RWPE1 (cell line): ENCODE measurements around the gene DNAJA4.

Experiments used
- CTCF ChIA-PET: fragments of 350-600 bp; sonication (Branson Sonifier 250); formaldehyde crosslinking; extraction: SDS; loops from one replicate; lab custom pipeline; 2021; lab: Yijun Ruan, JAX
- POLR2A ChIA-PET: fragments of 400-600 bp; formaldehyde crosslinking; extraction: SDS; loops from one replicate; lab custom pipeline; 2020; ENCODE audit warnings: antibody characterized with exemption; ENCODE audit not compliant: low non-redundant PET; lab: Yijun Ruan, JAX
- DNase-seq: peaks from one replicate; pipeline ENCODE4 v3.0.0; 2012; ENCODE audit warnings: low spot score
- H3K27ac ChIP-seq: fragments of 450-650 bp; 2 replicates; pipeline ENCODE4 v1.5.1; 2017
- TF ChIP-seq, protein P1 (sequence below): fragments of 450-650 bp; conservative IDR thresholded peaks from 2 replicates; pipeline ENCODE4 v1.5.1; 2017; ENCODE audit warnings: low read depth, mild to moderate bottlenecking

Gene DNAJA4

DNA sequence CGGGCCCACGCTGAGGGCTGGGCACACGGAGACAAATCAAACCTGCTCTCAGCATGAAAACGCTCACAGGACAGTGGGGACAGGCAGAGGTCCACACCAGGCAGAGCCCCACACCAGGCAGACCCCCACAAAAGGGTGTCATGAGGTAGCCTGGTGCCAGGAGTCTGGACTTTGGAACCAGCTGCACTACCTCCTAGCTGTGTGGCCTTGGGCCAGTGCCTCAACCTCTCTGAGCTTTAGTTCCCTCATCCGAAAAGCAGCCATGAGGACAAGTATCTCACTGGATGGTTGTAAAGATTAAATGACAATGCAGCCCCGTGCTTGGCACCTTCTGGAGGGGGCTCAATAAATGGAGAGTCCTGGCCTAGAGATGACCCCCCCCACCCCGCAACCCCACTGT is 59.3 kb downstream of the DNAJA4 start:
- no peak for DNase-seq
- H3K27ac ChIP-seq = no peak overlapping the region
- TF ChIP-seq, protein P1, sequence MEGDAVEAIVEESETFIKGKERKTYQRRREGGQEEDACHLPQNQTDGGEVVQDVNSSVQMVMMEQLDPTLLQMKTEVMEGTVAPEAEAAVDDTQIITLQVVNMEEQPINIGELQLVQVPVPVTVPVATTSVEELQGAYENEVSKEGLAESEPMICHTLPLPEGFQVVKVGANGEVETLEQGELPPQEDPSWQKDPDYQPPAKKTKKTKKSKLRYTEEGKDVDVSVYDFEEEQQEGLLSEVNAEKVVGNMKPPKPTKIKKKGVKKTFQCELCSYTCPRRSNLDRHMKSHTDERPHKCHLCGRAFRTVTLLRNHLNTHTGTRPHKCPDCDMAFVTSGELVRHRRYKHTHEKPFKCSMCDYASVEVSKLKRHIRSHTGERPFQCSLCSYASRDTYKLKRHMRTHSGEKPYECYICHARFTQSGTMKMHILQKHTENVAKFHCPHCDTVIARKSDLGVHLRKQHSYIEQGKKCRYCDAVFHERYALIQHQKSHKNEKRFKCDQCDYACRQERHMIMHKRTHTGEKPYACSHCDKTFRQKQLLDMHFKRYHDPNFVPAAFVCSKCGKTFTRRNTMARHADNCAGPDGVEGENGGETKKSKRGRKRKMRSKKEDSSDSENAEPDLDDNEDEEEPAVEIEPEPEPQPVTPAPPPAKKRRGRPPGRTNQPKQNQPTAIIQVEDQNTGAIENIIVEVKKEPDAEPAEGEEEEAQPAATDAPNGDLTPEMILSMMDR = no peak
- ChIA-PET CTCF (interaction anchor here (1.3 kb wide), 1 partner anchor 16 kb away, joined by 4 read pairs; no protein-coding TSS in a partner anchor), POLR2A (no interaction called here)

DNA sequence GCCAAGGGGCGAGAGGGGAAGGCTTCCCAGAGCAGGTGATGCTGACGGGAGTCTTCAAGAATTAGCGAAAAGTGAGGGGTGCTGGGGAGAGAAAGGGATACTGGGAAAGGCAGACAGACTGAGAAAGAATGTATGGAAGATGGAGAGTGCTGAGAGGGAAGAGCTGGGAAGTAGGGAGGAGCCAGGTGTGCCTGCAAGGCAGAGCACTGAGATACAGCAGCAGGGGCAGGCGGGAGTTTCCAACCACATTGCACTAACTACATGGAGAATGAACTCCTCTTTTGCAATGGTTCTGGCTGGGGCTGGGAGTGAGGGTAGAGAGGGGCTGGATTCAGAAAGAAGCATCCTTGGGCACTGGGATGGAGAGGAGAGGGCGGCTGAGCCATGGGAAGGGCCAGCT is 59.8 kb downstream of the DNAJA4 start:
- no peak overlapping the region for H3K27ac ChIP-seq
- no peak for DNase-seq
- POLR2A ChIA-PET = no interaction called here
- TF ChIP-seq, protein P1 = no peak
- CTCF ChIA-PET = no interaction called here

DNA sequence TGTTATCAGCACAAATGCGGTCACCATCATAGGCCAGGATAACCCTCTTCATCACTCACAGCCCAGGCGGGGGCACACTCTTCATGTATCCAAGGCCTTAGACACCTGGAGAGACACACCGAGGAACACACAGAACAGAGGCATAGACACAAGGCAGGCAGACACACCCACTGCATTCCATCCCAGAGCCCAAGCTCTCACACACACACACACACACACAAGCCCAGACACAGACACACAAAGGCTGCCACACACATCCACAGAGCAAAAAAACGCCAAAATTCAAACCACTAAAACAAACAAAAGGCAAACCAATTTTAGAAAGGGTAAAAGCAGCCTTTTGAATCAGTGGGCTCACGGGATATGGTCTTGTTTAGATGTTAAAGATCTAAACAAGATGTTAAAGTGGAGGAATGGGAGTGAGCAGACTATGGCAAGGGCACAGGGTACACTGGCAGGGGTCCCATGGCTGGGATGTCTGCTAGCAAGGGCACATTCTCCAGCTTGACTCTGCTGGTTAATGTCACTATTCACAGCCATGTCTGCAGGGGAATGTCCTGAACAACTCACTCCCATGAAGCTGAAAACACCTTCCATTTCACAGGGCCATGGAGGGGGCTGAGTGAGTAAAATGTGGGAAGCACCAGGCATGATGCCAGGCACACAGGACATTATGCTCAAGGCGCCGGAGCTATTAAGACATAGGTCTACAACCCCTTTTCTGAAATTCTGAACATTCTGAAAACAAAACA is 60.9 kb downstream of the DNAJA4 start:
- no peak overlapping the region for H3K27ac ChIP-seq
- ChIA-PET CTCF (interaction anchor here (0.6 to 2.0 kb wide), 2 partner anchors 72 to 299 kb away, joined by 4 to 5 read pairs; no protein-coding TSS in a partner anchor), POLR2A (no interaction called here)
- TF ChIP-seq, protein P1 = no peak
- no peak for DNase-seq

DNA sequence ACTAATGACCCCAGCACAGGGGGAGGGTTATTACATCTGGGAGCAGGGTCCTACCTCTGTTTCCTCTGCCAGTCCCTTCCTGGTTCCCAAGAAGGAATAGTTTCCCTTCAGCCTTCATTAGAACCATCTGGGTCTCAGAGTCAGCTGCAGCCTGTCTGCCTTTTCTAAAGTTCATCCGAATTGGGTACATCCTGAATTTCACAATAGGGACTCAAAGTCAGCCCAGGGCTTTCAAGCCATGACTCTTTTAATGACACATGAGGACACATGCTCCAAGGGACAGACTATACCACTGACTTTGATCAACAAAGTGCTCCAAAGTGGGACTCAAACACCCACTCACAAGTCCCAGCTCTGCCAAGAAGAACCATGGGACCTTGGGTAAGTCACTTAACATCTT is 63.1 kb downstream of the DNAJA4 start:
- ChIA-PET CTCF (interaction anchor here (1.0 kb wide), 1 partner anchor 95 kb away, joined by 3 read pairs; no protein-coding TSS in a partner anchor), POLR2A (interaction anchor here (0.6 kb wide), 1 partner anchor 52 kb away, joined by 3 read pairs; no protein-coding TSS in a partner anchor)
- TF ChIP-seq, protein P1 = no peak

DNA sequence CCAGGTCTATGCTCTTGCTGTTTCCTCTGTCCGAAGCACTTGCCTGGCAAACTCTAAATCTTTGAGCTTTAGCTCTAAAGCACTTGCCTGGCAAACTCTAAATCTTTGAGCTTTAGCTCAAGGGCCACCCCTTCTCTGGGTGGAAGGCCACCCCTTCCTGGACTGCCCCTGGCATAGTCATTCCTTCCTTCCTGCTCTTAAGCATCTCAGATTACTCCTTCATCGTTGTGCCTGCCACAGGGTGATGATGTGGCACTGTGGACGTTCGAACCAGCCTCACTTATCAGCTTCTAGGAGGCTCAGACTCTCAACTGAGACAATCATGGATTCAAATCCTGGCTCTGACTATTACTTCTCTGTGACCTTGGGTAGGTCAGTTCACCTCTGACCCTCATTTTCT is 65.3 kb downstream of the DNAJA4 start:
- ChIA-PET POLR2A (no interaction called here), CTCF (no interaction called here)
- H3K27ac ChIP-seq = no peak overlapping the region
- TF ChIP-seq, protein P1 = no peak
- DNase-seq = no peak

More for the DNA sequence above, 63.1 kb downstream of the DNAJA4 start:
- H3K27ac ChIP-seq = no peak overlapping the region
- DNase-seq = no peak
